GM10266 (cell line): ENCODE results near the gene ANKRD33.
A peak's percentile ranks its signal among the peaks of the same experiment; 100 is the strongest.

Experiments
- DNase-seq: peaks from one replicate; pipeline ENCODE4 v3.0.0; 2012; ENCODE audit errors: extremely low spot score
- CTCF ChIP-seq: IDR thresholded peaks from 2 replicates; pipeline ENCODE4 v1.5.1; 2012; ENCODE audit warnings: mild to moderate bottlenecking, low read depth; ENCODE audit not compliant: control insufficient read depth, insufficient read depth; ENCODE audit errors: missing control alignments

Gene ANKRD33

GRCh38 chr12:51890133-51890464 lies 2.2 kb downstream of the ANKRD33 start:
- no peak for TF ChIP-seq CTCF
- no peak for DNase-seq

- no peak for TF ChIP-seq CTCF
- no peak for DNase-seq
These were observed 2.7 kb downstream of the ANKRD33 start for GRCh38 chr12:51890511-51891171.

- DNase-seq = no peak
- peak; percentile 23 for TF ChIP-seq CTCF
These were observed 3.9 kb downstream of the ANKRD33 start for GRCh38 chr12:51891843-51892242.

GRCh38 chr12:51893786-51894185 lies 5.9 kb downstream of the ANKRD33 start:
- no peak for TF ChIP-seq CTCF
- DNase-seq = no peak

GRCh38 chr12:51895378-51896135 lies 7.7 kb downstream of the ANKRD33 start:
- DNase-seq = no peak
- no peak for TF ChIP-seq CTCF

GRCh38 chr12:51896236-51896635 lies 8.3 kb downstream of the ANKRD33 start:
- no peak for DNase-seq
- no peak for TF ChIP-seq CTCF

- no peak for DNase-seq
- no peak for TF ChIP-seq CTCF
These were observed 9.3 kb downstream of the ANKRD33 start for GRCh38 chr12:51897181-51897580.
